K562 (cell line): ENCODE results near the gene PSMB2. TPM values are rescaled to one million over a fixed set of nuclear protein-coding genes. Genes with fewer than 3 reads are reported as not detected.
A peak's percentile ranks its signal among the peaks of the same experiment; 100 is the strongest.

Experiments
- ARHGAP35 ChIP-seq: fragments of 450-650 bp; IDR thresholded peaks from 2 replicates; pipeline ENCODE4 v1.6.1; 2018; ENCODE audit not compliant: partially characterized antibody
- ELF1 ChIP-seq: fragments of 200-800 bp; sonication (Bioruptor generic); IDR thresholded peaks from 2 replicates; pipeline ENCODE4 v1.6.1; 2016; ENCODE audit warnings: missing genetic modification characterization, missing compliant biosample characterization
- GATA2 ChIP-seq: sonication (generic); formaldehyde crosslinking; IDR thresholded peaks from 2 replicates; pipeline ENCODE4 v1.4.0; 2020; ENCODE audit warnings: mild to moderate bottlenecking, missing genetic modification reagents
- HIVEP1 ChIP-seq: fragments of 250-450 bp; sonication (Bioruptor Pico); IDR thresholded peaks from 2 replicates; pipeline ENCODE4 v1.4.0; 2020; ENCODE audit warnings: mild to moderate bottlenecking
- HNRNPK ChIP-seq: fragments of 200-400 bp; formaldehyde crosslinking; IDR thresholded peaks from one replicate; pipeline ENCODE4 v1.6.1; 2018; ENCODE audit warnings: mild to moderate bottlenecking, low read depth, low read length; ENCODE audit not compliant: poor library complexity, severe bottlenecking
- JUN ChIP-seq, 2 experiments: sonication (generic) in 1 of 2; formaldehyde crosslinking in 1 of 2; IDR thresholded peaks; 2 replicates each; pipeline versions ENCODE4 v1.6.1 to v1.8.0; 2012 to 2022; ENCODE audit warnings: borderline replicate concordance in 2 of 2, mild to moderate bottlenecking in 2 of 2, improper control_type of control experiment in 1 of 2, low read depth in 1 of 2, low read length in 1 of 2, missing genetic modification reagents in 1 of 2
- NCOA2 ChIP-seq, 2 experiments: fragments of 450-650 bp; IDR thresholded peaks; 2 replicates each; pipeline ENCODE4 v1.6.1; 2018; ENCODE audit warnings: mild to moderate bottlenecking in 2 of 2, moderate library complexity in 1 of 2; ENCODE audit not compliant: partially characterized antibody in 2 of 2
- NFIC ChIP-seq: fragments of 450-650 bp; IDR thresholded peaks from 2 replicates; pipeline ENCODE4 v1.6.1; 2017; ENCODE audit warnings: mild to moderate bottlenecking, inconsistent platforms
- POLR3A ChIP-seq: IDR thresholded peaks from 2 replicates; pipeline ENCODE4 v1.6.1; 2011; ENCODE audit warnings: borderline replicate concordance, mild to moderate bottlenecking, moderate library complexity; ENCODE audit not compliant: insufficient read length, insufficient read depth; ENCODE audit errors: extremely low read depth
- SMARCC2 ChIP-seq: fragments of 450-650 bp; IDR thresholded peaks from 2 replicates; pipeline ENCODE4 v1.6.1; 2017; ENCODE audit warnings: antibody characterized with exemption, moderate library complexity, mild to moderate bottlenecking, low read depth
- TARDBP ChIP-seq: fragments of 450-650 bp; IDR thresholded peaks from 2 replicates; pipeline ENCODE4 v1.6.1; 2016
- ZNF12 ChIP-seq: sonication (generic); formaldehyde crosslinking; IDR thresholded peaks from 2 replicates; pipeline ENCODE4 v1.4.0; 2020; ENCODE audit warnings: mild to moderate bottlenecking, missing genetic modification reagents
- ZNF184 ChIP-seq: sonication (generic); formaldehyde crosslinking; IDR thresholded peaks from 2 replicates; pipeline ENCODE4 v1.5.0; 2020; ENCODE audit warnings: missing genetic modification reagents
- ZNF239 ChIP-seq: fragments of 250-450 bp; sonication (Bioruptor Pico); IDR thresholded peaks from 2 replicates; pipeline ENCODE4 v1.4.0; 2020; ENCODE audit warnings: mild to moderate bottlenecking
- ZNF717 ChIP-seq: fragments of 250-450 bp; sonication (Bioruptor Pico); IDR thresholded peaks from 2 replicates; pipeline ENCODE4 v1.5.0; 2021
- ZSCAN32 ChIP-seq: fragments of 450-650 bp; formaldehyde crosslinking; IDR thresholded peaks from 2 replicates; pipeline ENCODE4 v1.4.0; 2020; ENCODE audit warnings: mild to moderate bottlenecking, moderate library complexity
- polyA plus RNA-seq, 8 experiments: library from polyadenylated mRNA; depleted of rRNA in 4 of 8; stranded (reverse) in 5 of 8; unstranded in 3 of 8; fragments of >200 nt; fragmentation: Nextera tagmentation in 2 of 8; fragmentation: Illumina TruSeq in 1 of 8; extraction: Ambion mirVana in 2 of 8; extraction: Trizol in 1 of 8; gene quantifications; 2 replicates each; pipeline versions ENCODE4 v1.2.1 to v1.2.3, GENCODE V29; 2011 to 2014; ENCODE audit warnings: inconsistent platforms in 1 of 8, missing spikeins in 1 of 8
- total RNA-seq, 7 experiments: library from RNA; depleted of rRNA in 6 of 7; stranded (reverse); fragments of >200 nt in 6 of 7; fragmentation: Illumina TruSeq in 2 of 7; extraction: Trizol in 2 of 7; gene quantifications; 2 replicates each; pipeline versions ENCODE4 v1.2.1 to v1.2.3, GENCODE V29; 2011 to 2021; ENCODE audit warnings: low replicate concordance in 1 of 7
- TF ChIP-seq, protein P1 (sequence below): fragments of 250-450 bp; sonication (Bioruptor Pico); IDR thresholded peaks from 2 replicates; pipeline ENCODE4 v1.4.0; 2020
- TF ChIP-seq, protein P2 (sequence below): sonication (generic); formaldehyde crosslinking; IDR thresholded peaks from 2 replicates; pipeline ENCODE4 v1.8.0; 2022; ENCODE audit warnings: mild to moderate bottlenecking, low read depth, missing genetic modification reagents
- TF ChIP-seq, protein P3 (sequence below), 3 experiments: fragments of 200-800 bp in 1 of 3; sonication (Bioruptor generic) in 1 of 3; sonication (generic) in 1 of 3; formaldehyde crosslinking in 1 of 3; IDR thresholded peaks; 2 replicates each; pipeline versions ENCODE4 v1.6.1 to v1.8.0; 2016 to 2022; ENCODE audit warnings: mild to moderate bottlenecking in 2 of 3, missing compliant biosample characterization in 2 of 3, missing genetic modification characterization in 2 of 3, missing genetic modification reagents in 1 of 3
- TF ChIP-seq, protein P4 (sequence below): fragments of 450-650 bp; IDR thresholded peaks from 2 replicates; pipeline ENCODE4 v1.6.1; 2016
- TF ChIP-seq, protein P5 (sequence below): fragments of 250-450 bp; sonication (Bioruptor Pico); IDR thresholded peaks from 2 replicates; pipeline ENCODE4 v1.5.0; 2022; ENCODE audit warnings: mild to moderate bottlenecking

Gene PSMB2
- total and polyA plus RNA-seq, 9 of the 15 experiments (the other 6 are each of a cell fraction or from before 2014, with no cell fraction given), result 71.7 to 543 (median 165) TPM

DNA sequence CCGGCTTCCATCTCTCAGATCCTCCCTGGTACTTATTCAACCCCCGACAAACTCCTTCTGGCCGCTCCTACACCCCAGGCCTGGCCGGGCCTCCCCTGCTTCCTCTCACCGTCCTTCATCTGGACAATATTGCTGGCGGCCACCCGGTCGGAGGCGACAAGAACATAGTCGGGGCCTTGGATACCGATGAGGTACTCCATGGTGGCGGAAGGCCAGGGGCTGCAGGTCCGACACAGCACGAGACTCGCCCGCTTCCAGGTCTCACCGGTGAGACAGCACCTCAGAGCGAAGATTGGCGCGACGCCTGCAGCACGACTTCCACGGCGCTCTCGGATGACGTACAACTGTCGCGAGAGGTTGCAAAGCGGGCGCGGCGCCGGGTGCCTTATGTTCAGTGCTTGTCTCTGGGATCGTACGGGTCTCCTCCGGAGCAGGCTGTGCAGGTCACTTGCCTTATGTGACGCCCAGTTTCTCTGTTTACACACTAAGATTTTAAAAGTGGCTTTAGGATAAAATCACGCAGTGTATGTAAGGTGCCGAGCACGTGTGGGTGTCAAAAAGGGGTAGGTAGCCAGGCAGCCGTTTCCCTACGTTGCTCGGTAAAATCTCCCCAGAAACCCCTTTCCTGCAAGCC is at the start of gene PSMB2 (continued):
- TF ChIP-seq, protein P1, sequence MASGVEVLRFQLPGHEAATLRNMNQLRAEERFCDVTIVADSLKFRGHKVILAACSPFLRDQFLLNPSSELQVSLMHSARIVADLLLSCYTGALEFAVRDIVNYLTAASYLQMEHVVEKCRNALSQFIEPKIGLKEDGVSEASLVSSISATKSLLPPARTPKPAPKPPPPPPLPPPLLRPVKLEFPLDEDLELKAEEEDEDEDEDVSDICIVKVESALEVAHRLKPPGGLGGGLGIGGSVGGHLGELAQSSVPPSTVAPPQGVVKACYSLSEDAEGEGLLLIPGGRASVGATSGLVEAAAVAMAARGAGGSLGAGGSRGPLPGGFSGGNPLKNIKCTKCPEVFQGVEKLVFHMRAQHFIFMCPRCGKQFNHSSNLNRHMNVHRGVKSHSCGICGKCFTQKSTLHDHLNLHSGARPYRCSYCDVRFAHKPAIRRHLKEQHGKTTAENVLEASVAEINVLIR (CRISPR knock-in tag), result peak; percentile 96
- TF ChIP-seq ZSCAN32 (CRISPR knock-in tag) (no peak), GATA2 (CRISPR knock-in tag) (peak; percentile 36; the same call in 1 of the 2 replicates), HNRNPK (no peak), HIVEP1 (CRISPR knock-in tag) (no peak), POLR3A (no peak), ZNF12 (CRISPR knock-in tag) (peak; percentile 53; the same call in 1 of the 2 replicates), NFIC (peak; percentile 92), ZNF184 (CRISPR knock-in tag) (no peak), ARHGAP35 (peak; percentile 79), NCOA2 (IDR thresholded peaks at IDR 0.05; ENCODE audit: partially characterized antibody in 2 of 2) (no peak), TARDBP (no peak; the same call in 1 of the 2 replicates), ZNF717 (CRISPR knock-in tag) (no peak), ELF1 (tag) (no peak), JUN (IDR thresholded peaks at IDR 0.05; ENCODE audit: borderline replicate concordance, low read depth, low read length) (peak; percentile 47; the same call in 1 of the 2 replicates), JUN (CRISPR knock-in tag; IDR thresholded peaks at IDR 0.05; ENCODE audit: borderline replicate concordance) (no peak), ZNF239 (CRISPR knock-in tag) (no peak), SMARCC2 (no peak)
- TF ChIP-seq, protein P2, sequence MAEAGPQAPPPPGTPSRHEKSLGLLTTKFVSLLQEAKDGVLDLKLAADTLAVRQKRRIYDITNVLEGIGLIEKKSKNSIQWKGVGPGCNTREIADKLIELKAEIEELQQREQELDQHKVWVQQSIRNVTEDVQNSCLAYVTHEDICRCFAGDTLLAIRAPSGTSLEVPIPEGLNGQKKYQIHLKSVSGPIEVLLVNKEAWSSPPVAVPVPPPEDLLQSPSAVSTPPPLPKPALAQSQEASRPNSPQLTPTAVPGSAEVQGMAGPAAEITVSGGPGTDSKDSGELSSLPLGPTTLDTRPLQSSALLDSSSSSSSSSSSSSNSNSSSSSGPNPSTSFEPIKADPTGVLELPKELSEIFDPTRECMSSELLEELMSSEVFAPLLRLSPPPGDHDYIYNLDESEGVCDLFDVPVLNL (CRISPR knock-in tag), result no peak
- TF ChIP-seq, protein P3, sequence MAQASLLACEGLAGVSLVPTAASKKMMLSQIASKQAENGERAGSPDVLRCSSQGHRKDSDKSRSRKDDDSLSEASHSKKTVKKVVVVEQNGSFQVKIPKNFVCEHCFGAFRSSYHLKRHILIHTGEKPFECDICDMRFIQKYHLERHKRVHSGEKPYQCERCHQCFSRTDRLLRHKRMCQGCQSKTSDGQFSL (CRISPR knock-in tag; IDR thresholded peaks at IDR 0.05), result no peak
- TF ChIP-seq, protein P3 (tag; IDR thresholded peaks at IDR 0.05), result no peak
- TF ChIP-seq, protein P4, sequence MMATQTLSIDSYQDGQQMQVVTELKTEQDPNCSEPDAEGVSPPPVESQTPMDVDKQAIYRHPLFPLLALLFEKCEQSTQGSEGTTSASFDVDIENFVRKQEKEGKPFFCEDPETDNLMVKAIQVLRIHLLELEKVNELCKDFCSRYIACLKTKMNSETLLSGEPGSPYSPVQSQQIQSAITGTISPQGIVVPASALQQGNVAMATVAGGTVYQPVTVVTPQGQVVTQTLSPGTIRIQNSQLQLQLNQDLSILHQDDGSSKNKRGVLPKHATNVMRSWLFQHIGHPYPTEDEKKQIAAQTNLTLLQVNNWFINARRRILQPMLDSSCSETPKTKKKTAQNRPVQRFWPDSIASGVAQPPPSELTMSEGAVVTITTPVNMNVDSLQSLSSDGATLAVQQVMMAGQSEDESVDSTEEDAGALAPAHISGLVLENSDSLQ, result peak; percentile 71
- TF ChIP-seq, protein P5, sequence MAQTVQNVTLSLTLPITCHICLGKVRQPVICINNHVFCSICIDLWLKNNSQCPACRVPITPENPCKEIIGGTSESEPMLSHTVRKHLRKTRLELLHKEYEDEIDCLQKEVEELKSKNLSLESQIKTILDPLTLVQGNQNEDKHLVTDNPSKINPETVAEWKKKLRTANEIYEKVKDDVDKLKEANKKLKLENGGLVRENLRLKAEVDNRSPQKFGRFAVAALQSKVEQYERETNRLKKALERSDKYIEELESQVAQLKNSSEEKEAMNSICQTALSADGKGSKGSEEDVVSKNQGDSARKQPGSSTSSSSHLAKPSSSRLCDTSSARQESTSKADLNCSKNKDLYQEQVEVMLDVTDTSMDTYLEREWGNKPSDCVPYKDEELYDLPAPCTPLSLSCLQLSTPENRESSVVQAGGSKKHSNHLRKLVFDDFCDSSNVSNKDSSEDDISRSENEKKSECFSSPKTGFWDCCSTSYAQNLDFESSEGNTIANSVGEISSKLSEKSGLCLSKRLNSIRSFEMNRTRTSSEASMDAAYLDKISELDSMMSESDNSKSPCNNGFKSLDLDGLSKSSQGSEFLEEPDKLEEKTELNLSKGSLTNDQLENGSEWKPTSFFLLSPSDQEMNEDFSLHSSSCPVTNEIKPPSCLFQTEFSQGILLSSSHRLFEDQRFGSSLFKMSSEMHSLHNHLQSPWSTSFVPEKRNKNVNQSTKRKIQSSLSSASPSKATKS (CRISPR knock-in tag), result no peak
